CD8-positive, alpha-beta memory T cell (primary cell): ENCODE data around the gene MTCL3.
A peak's percentile ranks its signal among the peaks of the same experiment; 100 is the strongest.

Source experiments
- CTCF ChIA-PET: fragments of 350-600 bp; sonication (Branson Sonifier 250); formaldehyde crosslinking; loops from one replicate; lab custom pipeline; 2021; ENCODE audit warnings: antibody characterized with exemption; lab: Charles Lee
- POLR2A ChIA-PET: fragments of 350-600 bp; sonication (Branson Sonifier 250); formaldehyde crosslinking; loops from one replicate; lab custom pipeline; 2021; ENCODE audit warnings: antibody characterized with exemption; lab: Charles Lee
- DNase-seq, 5 donors: peaks; one replicate each; pipeline versions ENCODE4 v3.0.0 to v3.0.0-alpha.2; 2020 to 2022; ENCODE audit warnings: mixed read lengths in 1 of 5
- H3K27ac ChIP-seq: one replicate; pipeline ENCODE4 v1.7.0; 2013; ENCODE audit warnings: low read depth, mild to moderate bottlenecking, low read length, moderate library complexity
- H3K27me3 ChIP-seq: 2 replicates; pipeline ENCODE4 v1.7.0; 2013; ENCODE audit warnings: low read length, mild to moderate bottlenecking; ENCODE audit not compliant: insufficient read depth, poor library complexity, severe bottlenecking
- H3K36me3 ChIP-seq: 2 replicates; pipeline ENCODE4 v1.7.0; 2013; ENCODE audit warnings: mild to moderate bottlenecking, low read length, moderate library complexity; ENCODE audit not compliant: insufficient read depth
- H3K4me1 ChIP-seq: 2 replicates; pipeline ENCODE4 v1.7.0; 2013; ENCODE audit warnings: mild to moderate bottlenecking, low read length, moderate library complexity; ENCODE audit not compliant: insufficient read depth
- H3K4me3 ChIP-seq: 2 replicates; pipeline ENCODE4 v1.7.0; 2013; ENCODE audit warnings: mild to moderate bottlenecking, low read length
- H3K9me3 ChIP-seq: 2 replicates; pipeline ENCODE4 v1.7.0; 2013; ENCODE audit warnings: mild to moderate bottlenecking, low read length
- H3K27ac Mint-ChIP-seq, 8 donors: one replicate each; pipeline ENCODE4 v1.8.0; 2020 to 2021; ENCODE audit warnings: mixed read lengths in 8 of 8, mild to moderate bottlenecking in 6 of 8, inconsistent platforms in 3 of 8, moderate library complexity in 3 of 8
- H3K27me3 Mint-ChIP-seq, 2 donors: one replicate each; pipeline ENCODE4 v1.8.0; 2020 to 2021; ENCODE audit warnings: mixed read lengths in 2 of 2, mild to moderate bottlenecking in 1 of 2, moderate library complexity in 1 of 2
- H3K36me3 Mint-ChIP-seq, 3 donors: one replicate each; pipeline ENCODE4 v1.8.0; 2020 to 2021; ENCODE audit warnings: mixed read lengths in 3 of 3, inconsistent platforms in 1 of 3, mild to moderate bottlenecking in 1 of 3
- H3K4me1 Mint-ChIP-seq, 3 donors: one replicate each; pipeline ENCODE4 v1.8.0; 2020 to 2021; ENCODE audit warnings: mixed read lengths in 3 of 3, inconsistent platforms in 1 of 3, mild to moderate bottlenecking in 1 of 3
- H3K4me3 Mint-ChIP-seq, 7 donors: one replicate each; pipeline ENCODE4 v1.8.0; 2020 to 2021; ENCODE audit warnings: mixed read lengths in 7 of 7, mild to moderate bottlenecking in 6 of 7, moderate library complexity in 4 of 7, inconsistent platforms in 2 of 7
- H3K9me3 Mint-ChIP-seq, 5 donors: one replicate each; pipeline ENCODE4 v1.8.0; 2020 to 2022; ENCODE audit warnings: mixed read lengths in 5 of 5, mild to moderate bottlenecking in 3 of 5, moderate library complexity in 2 of 5, inconsistent platforms in 1 of 5

MTCL3 gene

DNA sequence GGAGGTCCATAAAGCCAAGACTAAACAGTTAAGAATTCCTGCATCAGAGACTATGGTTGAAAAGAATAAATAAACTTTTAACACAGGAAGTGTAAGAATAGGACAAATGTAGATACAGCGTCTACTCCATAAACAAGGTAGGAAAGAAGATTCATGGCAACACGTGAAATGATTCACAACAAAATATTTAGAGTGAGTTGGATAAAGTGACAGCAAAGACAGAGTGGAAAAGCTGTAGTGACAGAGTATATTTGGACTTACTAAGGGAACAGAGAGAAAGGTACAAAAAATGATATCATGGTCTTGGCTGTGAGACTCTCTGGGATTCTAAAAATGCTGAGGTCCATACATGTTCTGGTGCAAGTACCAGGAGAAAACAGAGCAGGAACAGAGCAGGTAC lies 38.0 kb downstream of the MTCL3 start:
- no peak overlapping the region for H3K4me3 ChIP-seq
- peaks cover 0 to 3% (median 0%) of the 10 kb centered on the region in 5 donors for H3K9me3 Mint-ChIP-seq
- H3K27me3 ChIP-seq = no peaks in the 10 kb centered on the region
- H3K27ac ChIP-seq = no peak overlapping the region
- H3K36me3 Mint-ChIP-seq = peaks cover 9 to 11% (median 9%) of the 10 kb centered on the region in 3 donors
- no peaks in the 10 kb centered on the region for H3K9me3 ChIP-seq
- ChIA-PET POLR2A (no interaction called here), CTCF (no interaction called here)
- H3K36me3 ChIP-seq = no peaks in the 10 kb centered on the region
- H3K27me3 Mint-ChIP-seq = no peaks in the 10 kb centered on the region
- no peak for DNase-seq
- peak overlapping the region in 1 of 8 donors; percentile 8 for H3K27ac Mint-ChIP-seq
- peaks cover 14% of the 10 kb centered on the region for H3K4me1 ChIP-seq
- H3K4me1 Mint-ChIP-seq = peaks cover 15 to 24% (median 19%) of the 10 kb centered on the region in 3 donors
- H3K4me3 Mint-ChIP-seq = no peak overlapping the region

- no peak for DNase-seq
- H3K36me3 Mint-ChIP-seq = peaks cover 9 to 16% (median 11%) of the 10 kb centered on the region in 3 donors
- POLR2A ChIA-PET = interaction anchor here (0.7 kb wide), 1 partner anchor 10 kb away, joined by 3 read pairs; no protein-coding TSS in a partner anchor
- no peak overlapping the region for H3K27ac ChIP-seq
- H3K27me3 Mint-ChIP-seq = no peaks in the 10 kb centered on the region
- no peaks in the 10 kb centered on the region for H3K36me3 ChIP-seq
- no peaks in the 10 kb centered on the region for H3K27me3 ChIP-seq
- peaks cover 0 to 4% (median 0%) of the 10 kb centered on the region in 3 donors for H3K4me1 Mint-ChIP-seq
- H3K4me1 ChIP-seq = no peaks in the 10 kb centered on the region
- H3K9me3 ChIP-seq = no peaks in the 10 kb centered on the region
- CTCF ChIA-PET = interaction anchor here (1.0 kb wide), 1 partner anchor 39 kb away, joined by 3 read pairs; no protein-coding TSS in a partner anchor
- H3K9me3 Mint-ChIP-seq = peaks cover 0 to 4% (median 0%) of the 10 kb centered on the region in 5 donors
- H3K4me3 ChIP-seq = no peak overlapping the region
- peak overlapping the region in 1 of 8 donors; percentile 31 for H3K27ac Mint-ChIP-seq
- H3K4me3 Mint-ChIP-seq = no peak overlapping the region
Measured at GRCh38 chr6:127477658-127478057, 41.5 kb downstream of the MTCL3 start.

GRCh38 chr6:127475823-127476176 lies 43.3 kb downstream of the MTCL3 start:
- peak overlapping the region in 1 of 8 donors; percentile 13 for H3K27ac Mint-ChIP-seq
- no peak overlapping the region for H3K4me3 Mint-ChIP-seq

GRCh38 chr6:127475135-127475822 lies 43.9 kb downstream of the MTCL3 start:
- DNase-seq = peak in 1 of 5 donors; percentile 44
- Mint-ChIP-seq H3K27ac (no peak overlapping the region), H3K4me3 (no peak overlapping the region), H3K27me3 (no peaks in the 10 kb centered on the region), H3K9me3 (peaks cover 0 to 4% (median 0%) of the 10 kb centered on the region in 5 donors), H3K36me3 (peaks cover 6 to 16% (median 11%) of the 10 kb centered on the region in 3 donors), H3K4me1 (no peaks in the 10 kb centered on the region)
- Histone ChIP-seq H3K4me3 (no peak overlapping the region), H3K27me3 (no peaks in the 10 kb centered on the region), H3K36me3 (no peaks in the 10 kb centered on the region), H3K27ac (no peak overlapping the region), H3K9me3 (no peaks in the 10 kb centered on the region), H3K4me1 (no peaks in the 10 kb centered on the region)
- CTCF ChIA-PET = no interaction called here
- POLR2A ChIA-PET = no interaction called here

More at GRCh38 chr6:127475823-127476176, 43.3 kb downstream of the MTCL3 start:
- Histone ChIP-seq H3K27ac (no peak overlapping the region), H3K27me3 (no peaks in the 10 kb centered on the region), H3K4me1 (no peaks in the 10 kb centered on the region), H3K9me3 (no peaks in the 10 kb centered on the region), H3K4me3 (no peak overlapping the region), H3K36me3 (no peaks in the 10 kb centered on the region)
- ChIA-PET POLR2A (no interaction called here), CTCF (no interaction called here)
- H3K27me3 Mint-ChIP-seq = no peaks in the 10 kb centered on the region
- peaks cover 6 to 16% (median 11%) of the 10 kb centered on the region in 3 donors for H3K36me3 Mint-ChIP-seq
- H3K4me1 Mint-ChIP-seq = no peaks in the 10 kb centered on the region
- peaks cover 0 to 4% (median 0%) of the 10 kb centered on the region in 5 donors for H3K9me3 Mint-ChIP-seq
- DNase-seq = no peak

DNA sequence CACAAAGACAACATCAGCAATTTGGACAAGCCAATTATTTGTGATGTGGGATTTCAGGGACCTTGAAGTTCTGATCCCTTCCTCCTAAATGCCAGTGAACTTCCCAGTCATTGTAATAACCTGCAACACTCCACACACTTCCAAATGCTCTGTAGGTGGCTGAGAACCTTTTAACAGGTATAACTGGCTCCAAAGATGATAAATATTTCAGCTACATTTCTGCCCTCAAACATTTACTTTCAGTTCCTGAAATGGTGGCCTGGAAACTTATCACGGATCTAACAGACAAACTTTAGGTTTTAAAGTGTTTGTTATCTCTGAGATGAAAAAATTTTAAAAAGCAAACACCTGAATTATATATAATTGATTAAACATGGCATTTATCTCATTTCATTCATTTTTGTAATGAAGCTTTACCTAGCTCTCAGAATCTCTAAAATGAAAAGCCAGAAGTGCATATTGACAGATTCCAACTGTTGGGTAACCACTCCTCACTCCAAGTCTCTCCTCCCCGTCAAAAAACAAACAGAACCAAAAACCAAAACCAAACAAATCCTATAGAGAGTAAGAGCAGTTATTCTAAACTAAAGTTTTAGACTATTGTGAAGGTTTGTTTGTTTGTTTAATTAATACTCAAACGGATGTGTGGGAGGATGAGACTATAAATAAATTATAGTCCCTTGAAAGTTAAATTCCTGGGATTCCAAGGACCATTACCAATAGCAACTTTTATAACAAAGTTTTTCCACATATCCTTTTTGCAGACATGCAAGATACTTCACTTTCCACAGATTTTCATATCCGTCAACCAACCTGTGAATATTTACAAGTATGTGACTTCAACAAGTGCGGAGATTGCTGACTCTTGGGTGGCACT lies 47.5 kb downstream of the MTCL3 start:
- no peak for DNase-seq
- H3K27me3 ChIP-seq = no peaks in the 10 kb centered on the region
- H3K9me3 ChIP-seq = no peaks in the 10 kb centered on the region
- Mint-ChIP-seq H3K4me1 (no peaks in the 10 kb centered on the region), H3K27ac (no peak overlapping the region), H3K9me3 (peaks cover 0 to 4% (median 0%) of the 10 kb centered on the region in 5 donors), H3K36me3 (peaks cover 0 to 10% (median 1%) of the 10 kb centered on the region in 3 donors), H3K4me3 (no peak overlapping the region), H3K27me3 (no peaks in the 10 kb centered on the region)
- CTCF ChIA-PET = no interaction called here
- no peaks in the 10 kb centered on the region for H3K36me3 ChIP-seq
- H3K4me1 ChIP-seq = no peaks in the 10 kb centered on the region
- no peak overlapping the region for H3K27ac ChIP-seq
- no peak overlapping the region for H3K4me3 ChIP-seq
- POLR2A ChIA-PET = no interaction called here

GRCh38 chr6:127468936-127469335 lies 50.2 kb downstream of the MTCL3 start:
- Histone ChIP-seq H3K27me3 (no peaks in the 10 kb centered on the region), H3K4me3 (no peak overlapping the region), H3K9me3 (no peaks in the 10 kb centered on the region), H3K36me3 (no peaks in the 10 kb centered on the region), H3K4me1 (no peaks in the 10 kb centered on the region), H3K27ac (no peak overlapping the region)
- ChIA-PET CTCF (no interaction called here), POLR2A (no interaction called here)
- no peaks in the 10 kb centered on the region for H3K9me3 Mint-ChIP-seq
- no peak overlapping the region for H3K4me3 Mint-ChIP-seq
- H3K27me3 Mint-ChIP-seq = no peaks in the 10 kb centered on the region
- DNase-seq = no peak
- no peaks in the 10 kb centered on the region for H3K36me3 Mint-ChIP-seq
- no peak overlapping the region for H3K27ac Mint-ChIP-seq
- H3K4me1 Mint-ChIP-seq = no peaks in the 10 kb centered on the region

DNA sequence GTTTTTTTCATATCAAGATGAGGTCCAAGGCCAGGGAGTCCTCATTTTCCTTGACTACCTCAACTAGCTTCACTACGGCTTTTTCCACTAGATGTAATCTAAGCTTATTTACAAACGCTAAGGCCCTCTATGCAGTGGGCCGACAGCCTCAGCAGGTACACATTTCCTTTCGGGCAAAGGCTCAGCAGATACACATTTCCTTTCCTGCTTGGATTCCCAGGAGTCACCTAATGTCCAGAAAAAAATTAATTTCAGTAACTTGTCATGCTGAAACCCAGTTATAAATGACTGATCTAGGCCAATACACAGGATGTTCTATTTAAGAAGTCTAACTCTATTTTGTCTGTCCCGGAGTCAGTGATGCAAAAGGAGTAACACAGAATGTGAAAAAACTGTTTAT lies 52.7 kb downstream of the MTCL3 start:
- H3K4me3 Mint-ChIP-seq = no peak overlapping the region
- no peaks in the 10 kb centered on the region for H3K27me3 Mint-ChIP-seq
- H3K4me1 Mint-ChIP-seq = no peaks in the 10 kb centered on the region
- DNase-seq = no peak
- Histone ChIP-seq H3K4me1 (no peaks in the 10 kb centered on the region), H3K4me3 (no peak overlapping the region), H3K9me3 (no peaks in the 10 kb centered on the region), H3K36me3 (no peaks in the 10 kb centered on the region), H3K27ac (no peak overlapping the region), H3K27me3 (no peaks in the 10 kb centered on the region)
- POLR2A ChIA-PET = interaction anchor here (0.6 kb wide), 1 partner anchor 71 kb away, joined by 3 read pairs; no protein-coding TSS in a partner anchor
- no peak overlapping the region for H3K27ac Mint-ChIP-seq
- CTCF ChIA-PET = interaction anchor here (0.9 to 2.2 kb wide), 2 partner anchors 50 to 72 kb away, joined by 3 to 14 read pairs; no protein-coding TSS in a partner anchor
- H3K36me3 Mint-ChIP-seq = no peaks in the 10 kb centered on the region
- H3K9me3 Mint-ChIP-seq = no peaks in the 10 kb centered on the region
